HG03575 (cell line): ENCODE data around the gene TTC8.
"Not testable (repeated sequence)": the region's sequence is repeated elsewhere in the genome, so short reads cannot be mapped to it uniquely, and the experiment has no call there.

Experiments
- ATAC-seq: cut with Tn5 transposase; IDR thresholded peaks from one replicate; pipeline ENCODE4 v1.9.1; 2021; ENCODE audit not compliant: unreplicated experiment, insufficient number of reproducible peaks, low FRiP score; ENCODE audit errors: extremely low read depth

The TTC8 gene

GRCh38 chr14:88824314-88825077, at the start of gene TTC8:
TSS of gene TTC8 (plus strand) at chr14:88824651. CDS start at chr14:88824708, 57 bp downstream.
- peak; percentile 92 for ATAC-seq

GRCh38 chr14:88775532-88775931, 48.9 kb upstream of the TTC8 start:
- ATAC-seq = no peak

GRCh38 chr14:88785911-88786310, 38.5 kb upstream of the TTC8 start:
- no peak for ATAC-seq

GRCh38 chr14:88786715-88787114, 37.7 kb upstream of the TTC8 start:
- no peak for ATAC-seq

GRCh38 chr14:88789573-88789972, 34.9 kb upstream of the TTC8 start:
- ATAC-seq = not testable (repeated sequence)

GRCh38 chr14:88790501-88791251, 33.8 kb upstream of the TTC8 start:
- ATAC-seq = no peak

GRCh38 chr14:88791252-88791621, 33.2 kb upstream of the TTC8 start:
- ATAC-seq = no peak

- peak; percentile 6 for ATAC-seq
These were observed 32.6 kb upstream of the TTC8 start for GRCh38 chr14:88791629-88792472.

GRCh38 chr14:88792473-88793258, 31.8 kb upstream of the TTC8 start, which contains the start of gene EML5:
TSS of gene EML5 (minus strand) at chr14:88792953. CDS start at chr14:88792503, 450 bp downstream.
- peak; percentile 67 for ATAC-seq

GRCh38 chr14:88793259-88793625, 31.2 kb upstream of the TTC8 start:
- no peak for ATAC-seq

GRCh38 chr14:88798156-88798555, 26.3 kb upstream of the TTC8 start:
- no peak for ATAC-seq

- no peak for ATAC-seq
These were observed 24.9 kb upstream of the TTC8 start for GRCh38 chr14:88799522-88799921.

- ATAC-seq = no peak
These were observed 21.9 kb upstream of the TTC8 start for GRCh38 chr14:88802596-88802995.

- no peak for ATAC-seq
These were observed 20.4 kb upstream of the TTC8 start for GRCh38 chr14:88804035-88804434.

- no peak for ATAC-seq
These were observed 20.0 kb upstream of the TTC8 start for GRCh38 chr14:88804477-88804876.

- ATAC-seq = no peak
These were observed 16.1 kb upstream of the TTC8 start for GRCh38 chr14:88808359-88808758.

GRCh38 chr14:88815980-88816379, 8.5 kb upstream of the TTC8 start:
- no peak for ATAC-seq

- ATAC-seq = no peak
These were observed 6.4 kb upstream of the TTC8 start for GRCh38 chr14:88818018-88818417.

GRCh38 chr14:88819674-88820073, 4.8 kb upstream of the TTC8 start:
- not testable (repeated sequence) for ATAC-seq
